OCI-LY7 (cell line): ENCODE data around the gene TDRD9.

Source experiments
- CTCF ChIP-seq: fragments of 200-600 bp; sonication (generic); conservative IDR thresholded peaks from 2 replicates; pipeline ENCODE4 v1.5.1; 2014; ENCODE audit warnings: mild to moderate bottlenecking, antibody characterized with exemption, low read length, moderate library complexity, mixed read lengths
- EZH2phosphoT487 ChIP-seq: fragments of 200-600 bp; sonication (generic); IDR thresholded peaks from 2 replicates; pipeline ENCODE4 v1.6.1; 2018; ENCODE audit warnings: low read depth, borderline replicate concordance, mild to moderate bottlenecking, mixed run types, antibody characterized with exemption, low read length, moderate library complexity, mixed read lengths

GRCh38 chr14:103883263-103883523 is 45.1 kb upstream of the TDRD9 start:
- TF ChIP-seq CTCF = no peak
- TF ChIP-seq EZH2phosphoT487 = no peak
